A549 (cell line): ENCODE data around the gene NXPH4. TPM values are rescaled to one million over a fixed set of nuclear protein-coding genes. Genes with fewer than 3 reads are reported as not detected.

Source experiments
- ATAC-seq, 2 experiments: fragments of 200-7000 bp in 1 of 2; fragments of >200 bp in 1 of 2; cut with Nextera tagmentation in 1 of 2; cut with Tn5 transposase in 1 of 2; 3 replicates each; pipeline versions ENCODE4 v1.8.0 to v1.9.1; 2018 to 2020; ENCODE audit warnings: mild to moderate bottlenecking in 1 of 2, moderate library complexity in 1 of 2
- CTCF ChIA-PET: fragments of 300-600 bp; sonication (Branson Sonifier 250); formaldehyde crosslinking; extraction: SDS; loops from one replicate; lab custom pipeline; 2021; ENCODE audit warnings: antibody characterized with exemption, inconsistent platforms; lab: Yijun Ruan, JAX
- POLR2A ChIA-PET: fragments of 350-600 bp; formaldehyde crosslinking; extraction: SDS; loops from one replicate; lab custom pipeline; 2021; ENCODE audit warnings: antibody characterized with exemption, inconsistent platforms; lab: Yijun Ruan, JAX
- DNase-seq, 2 experiments: peaks; one replicate each; pipeline versions ENCODE4 v3.0.0 to v3.0.0-alpha.2; 2011 to 2016; ENCODE audit warnings: low read depth in 1 of 2, low spot score in 1 of 2
- FAIRE-seq: peaks from 2 replicates; lab custom pipeline; 2011; peaks lifted over from hg19 to GRCh38; lab: Jason Lieb, UNC
- H3K27ac ChIP-seq, 2 experiments: fragments of >200 bp; sonication (Bioruptor Twin); formaldehyde crosslinking; 3 replicates each; pipeline ENCODE4 v1.5.1; 2016 to 2017
- H3K4me1 ChIP-seq: fragments of >200 bp; sonication (Bioruptor Twin); formaldehyde crosslinking; 3 replicates; pipeline ENCODE4 v1.6.1; 2016
- H3K4me2 ChIP-seq: fragments of >200 bp; sonication (Bioruptor Twin); formaldehyde crosslinking; 3 replicates; pipeline ENCODE4 v1.6.1; 2016
- H3K4me3 ChIP-seq: fragments of >200 bp; sonication (Bioruptor Twin); formaldehyde crosslinking; 3 replicates; pipeline ENCODE4 v1.5.1; 2016
- H3K9me3 ChIP-seq: fragments of >200 bp; sonication (Bioruptor Twin); formaldehyde crosslinking; 3 replicates; pipeline ENCODE4 v1.6.1; 2016
- BCL3 ChIP-seq: fragments of >200 bp; sonication (Bioruptor Twin); formaldehyde crosslinking; IDR thresholded peaks from 3 replicates; pipeline ENCODE4 v1.6.1; 2016
- CBX2 ChIP-seq: fragments of 200-600 bp; sonication (generic); IDR thresholded peaks from 2 replicates; pipeline ENCODE4 v1.6.1; 2016; ENCODE audit warnings: low read depth, mild to moderate bottlenecking, borderline replicate concordance
- CBX8 ChIP-seq: fragments of 200-600 bp; sonication (generic); IDR thresholded peaks from 2 replicates; pipeline ENCODE4 v1.6.1; 2016
- CEBPB ChIP-seq, 2 experiments: fragments of >200 bp in 1 of 2; sonication (Bioruptor Twin) in 1 of 2; formaldehyde crosslinking in 1 of 2; IDR thresholded peaks; 2 replicates each; pipeline ENCODE4 v1.6.1; 2012 to 2016
- CTCF ChIP-seq: fragments of >200 bp; sonication (Bioruptor Twin); formaldehyde crosslinking; IDR thresholded peaks from 3 replicates; pipeline ENCODE4 v1.5.1; 2016
- ELK1 ChIP-seq: fragments of 150-350 bp; IDR thresholded peaks from 2 replicates; pipeline ENCODE4 v1.6.1; 2014; ENCODE audit warnings: low read depth, mild to moderate bottlenecking, low read length
- EP300 ChIP-seq, 2 experiments: fragments of >200 bp; sonication (Bioruptor Twin); formaldehyde crosslinking; IDR thresholded peaks; 2 replicates in 1 of 2; 3 replicates in 1 of 2; pipeline ENCODE4 v1.6.1; 2016 to 2017
- ESRRA ChIP-seq: fragments of 150-350 bp; IDR thresholded peaks from 2 replicates; pipeline ENCODE4 v1.6.1; 2014; ENCODE audit warnings: mild to moderate bottlenecking, low read length, borderline replicate concordance
- FOSB ChIP-seq: fragments of 250-450 bp; sonication (Bioruptor Pico); IDR thresholded peaks from 2 replicates; pipeline ENCODE4 v1.5.0; 2020; ENCODE audit warnings: mild to moderate bottlenecking, moderate library complexity
- FOSL2 ChIP-seq, 2 experiments: fragments of 450-650 bp in 1 of 2; fragments of >200 bp in 1 of 2; sonication (Bioruptor Twin) in 1 of 2; formaldehyde crosslinking; IDR thresholded peaks; 2 replicates each; pipeline versions ENCODE4 v1.5.0 to v1.6.1; 2016 to 2020; ENCODE audit warnings: mild to moderate bottlenecking in 1 of 2, moderate library complexity in 1 of 2
- GATA3 ChIP-seq: IDR thresholded peaks from 2 replicates; pipeline ENCODE4 v1.6.1; 2012; ENCODE audit warnings: borderline replicate concordance
- HEYL ChIP-seq: fragments of 250-450 bp; sonication (Bioruptor Pico); IDR thresholded peaks from 2 replicates; pipeline ENCODE4 v1.8.0; 2021; ENCODE audit warnings: mild to moderate bottlenecking, moderate library complexity
- HOXA7 ChIP-seq: fragments of 250-450 bp; sonication (Bioruptor Pico); IDR thresholded peaks from 2 replicates; pipeline ENCODE4 v1.5.0; 2020; ENCODE audit warnings: mild to moderate bottlenecking, moderate library complexity
- MAX ChIP-seq: IDR thresholded peaks from 2 replicates; pipeline ENCODE4 v1.6.1; 2012
- NFE2L2 ChIP-seq: fragments of 150-350 bp; conservative IDR thresholded peaks from 2 replicates; pipeline ENCODE4 v1.6.1; 2014; ENCODE audit warnings: low read length
- NPAS2 ChIP-seq: fragments of 250-450 bp; sonication (Bioruptor Pico); IDR thresholded peaks from 2 replicates; pipeline ENCODE4 v1.8.0; 2022; ENCODE audit warnings: mild to moderate bottlenecking, moderate library complexity, borderline replicate concordance
- PHF8 ChIP-seq: fragments of 200-600 bp; sonication (generic); IDR thresholded peaks from 2 replicates; pipeline ENCODE4 v1.6.1; 2016; ENCODE audit warnings: low read depth, mild to moderate bottlenecking, antibody characterized with exemption, moderate library complexity, borderline replicate concordance
- POLR2A ChIP-seq: IDR thresholded peaks from 2 replicates; pipeline ENCODE4 v1.6.1; 2012; ENCODE audit warnings: mild to moderate bottlenecking, low read length
- RAD21 ChIP-seq, 2 experiments: fragments of >200 bp in 1 of 2; sonication (Bioruptor Twin) in 1 of 2; formaldehyde crosslinking in 1 of 2; IDR thresholded peaks in 1 of 2; conservative IDR thresholded peaks in 1 of 2; 2 replicates in 1 of 2; 3 replicates in 1 of 2; pipeline ENCODE4 v1.6.1; 2012 to 2018; ENCODE audit warnings: inconsistent platforms in 1 of 2
- RCOR1 ChIP-seq: fragments of 150-350 bp; IDR thresholded peaks from 2 replicates; pipeline ENCODE4 v1.6.1; 2014; ENCODE audit warnings: antibody characterized with exemption, low read length, low read depth
- RNF2 ChIP-seq: fragments of 200-600 bp; sonication (generic); IDR thresholded peaks from 2 replicates; pipeline ENCODE4 v1.6.1; 2016; ENCODE audit warnings: low read depth, mild to moderate bottlenecking, antibody characterized with exemption, moderate library complexity, borderline replicate concordance
- WGBS: methylation state at CpG from one replicate; pipeline ENCODE4 v1.1.6; 2017; ENCODE audit errors: missing lambda C conversion rate; 5-methylcytosine and 5-hydroxymethylcytosine counted together
- polyA plus RNA-seq, 4 experiments: library from polyadenylated mRNA; depleted of rRNA in 3 of 4; stranded (reverse); fragments of >200 nt; fragmentation: RNase III in 1 of 4; extraction: RNeasy Plus Mini Kit Qiagen cat#74134 plus additional on column Dnase treatment in 1 of 4; gene quantifications; 2 replicates in 3 of 4; 3 replicates in 1 of 4; pipeline ENCODE4 v1.2.3, GENCODE V29; 2011 to 2017
- TF ChIP-seq, protein P1 (sequence below): IDR thresholded peaks from 2 replicates; pipeline ENCODE4 v1.6.1; 2012; ENCODE audit warnings: low read depth, borderline replicate concordance
- TF ChIP-seq, protein P2 (sequence below): fragments of 450-650 bp; IDR thresholded peaks from 2 replicates; pipeline ENCODE4 v1.6.1; 2014; ENCODE audit warnings: antibody characterized with exemption
- TF ChIP-seq, protein P3 (sequence below): IDR thresholded peaks from 2 replicates; pipeline ENCODE4 v1.6.1; 2012

The NXPH4 gene
- polyA plus RNA-seq, 2 of the 4 experiments (the other 2 are of a cell fraction): 0.52 to 3.5 TPM

- Histone ChIP-seq H3K9me3 (no peaks in the 10 kb centered on the region), H3K27ac (no peak overlapping the region), H3K4me1 (peaks cover 35% of the 10 kb centered on the region), H3K4me2 (no peak overlapping the region), H3K4me3 (no peak overlapping the region)
- 88% methylated on average over 23 of the region's 23 CpGs for WGBS
- CTCF ChIA-PET: interaction anchor here (0.8 to 27.5 kb wide), 8 partner anchors 7 to 100 kb away, joined by 3 to 1152 read pairs (median 12); partner anchors contain the start of genes LRP1 and STAT6
- no peak for TF ChIP-seq RCOR1
- no peak for TF ChIP-seq RNF2
- no peak for TF ChIP-seq ELK1
- no peak for TF ChIP-seq BCL3
- TF ChIP-seq HOXA7 (CRISPR knock-in tag): no peak
- no peak for TF ChIP-seq CTCF
- no peak for TF ChIP-seq EP300 (IDR thresholded peaks at IDR 0.05)
- no peak for TF ChIP-seq CBX2
- TF ChIP-seq NFE2L2: no peak
- TF ChIP-seq MAX: no peak
- TF ChIP-seq NPAS2 (CRISPR knock-in tag): no peak
- no peak for TF ChIP-seq ESRRA
- TF ChIP-seq, protein P1, sequence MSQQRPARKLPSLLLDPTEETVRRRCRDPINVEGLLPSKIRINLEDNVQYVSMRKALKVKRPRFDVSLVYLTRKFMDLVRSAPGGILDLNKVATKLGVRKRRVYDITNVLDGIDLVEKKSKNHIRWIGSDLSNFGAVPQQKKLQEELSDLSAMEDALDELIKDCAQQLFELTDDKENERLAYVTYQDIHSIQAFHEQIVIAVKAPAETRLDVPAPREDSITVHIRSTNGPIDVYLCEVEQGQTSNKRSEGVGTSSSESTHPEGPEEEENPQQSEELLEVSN: no peak
- TF ChIP-seq CEBPB (IDR thresholded peaks at IDR 0.05): no peak
- TF ChIP-seq PHF8: no peak
- TF ChIP-seq FOSB (CRISPR knock-in tag): no peak
- DNase-seq (no peak), FAIRE-seq (no peak), ATAC-seq (no peak)
- POLR2A ChIA-PET: interaction anchor here (0.5 to 0.7 kb wide), 3 partner anchors 10 to 418 kb away, joined by 3 read pairs; no protein-coding TSS in a partner anchor
Measured at GRCh38 chr12:57169046-57169795, 47.4 kb upstream of the NXPH4 start.

- TF ChIP-seq BCL3 (no peak), FOSL2 (IDR thresholded peaks at IDR 0.05) (no peak), FOSL2 (CRISPR knock-in tag; IDR thresholded peaks at IDR 0.05) (no peak), CBX8 (no peak), POLR2A (no peak), HEYL (no peak), NPAS2 (CRISPR knock-in tag) (no peak), RAD21 (conservative IDR thresholded peaks at IDR 0.05 in 1 of 2, IDR thresholded peaks at IDR 0.05 in 1 of 2) (no peak), RNF2 (no peak), GATA3 (no peak), EP300 (IDR thresholded peaks at IDR 0.05) (no peak)
- TF ChIP-seq, protein P2, sequence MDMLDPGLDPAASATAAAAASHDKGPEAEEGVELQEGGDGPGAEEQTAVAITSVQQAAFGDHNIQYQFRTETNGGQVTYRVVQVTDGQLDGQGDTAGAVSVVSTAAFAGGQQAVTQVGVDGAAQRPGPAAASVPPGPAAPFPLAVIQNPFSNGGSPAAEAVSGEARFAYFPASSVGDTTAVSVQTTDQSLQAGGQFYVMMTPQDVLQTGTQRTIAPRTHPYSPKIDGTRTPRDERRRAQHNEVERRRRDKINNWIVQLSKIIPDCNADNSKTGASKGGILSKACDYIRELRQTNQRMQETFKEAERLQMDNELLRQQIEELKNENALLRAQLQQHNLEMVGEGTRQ: no peak
- TF ChIP-seq, protein P3, sequence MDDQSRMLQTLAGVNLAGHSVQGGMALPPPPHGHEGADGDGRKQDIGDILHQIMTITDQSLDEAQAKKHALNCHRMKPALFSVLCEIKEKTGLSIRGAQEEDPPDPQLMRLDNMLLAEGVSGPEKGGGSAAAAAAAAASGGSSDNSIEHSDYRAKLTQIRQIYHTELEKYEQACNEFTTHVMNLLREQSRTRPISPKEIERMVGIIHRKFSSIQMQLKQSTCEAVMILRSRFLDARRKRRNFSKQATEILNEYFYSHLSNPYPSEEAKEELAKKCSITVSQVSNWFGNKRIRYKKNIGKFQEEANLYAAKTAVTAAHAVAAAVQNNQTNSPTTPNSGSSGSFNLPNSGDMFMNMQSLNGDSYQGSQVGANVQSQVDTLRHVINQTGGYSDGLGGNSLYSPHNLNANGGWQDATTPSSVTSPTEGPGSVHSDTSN: no peak
- Histone ChIP-seq H3K4me1 (peaks cover 33% of the 10 kb centered on the region), H3K27ac (no peak overlapping the region), H3K9me3 (no peaks in the 10 kb centered on the region), H3K4me2 (no peak overlapping the region), H3K4me3 (no peak overlapping the region)
- CTCF ChIA-PET: interaction anchor here (1.0 to 27.5 kb wide), 6 partner anchors 14 to 101 kb away, joined by 3 to 1152 read pairs (median 100); partner anchors contain the start of genes LRP1 and STAT6
- 83% methylated on average over 7 of the region's 7 CpGs for WGBS
- DNase-seq (no peak), FAIRE-seq (no peak), ATAC-seq (no peak)
- POLR2A ChIA-PET: interaction anchor here (0.6 kb wide), 1 partner anchor 60 kb away, joined by 3 read pairs; no protein-coding TSS in a partner anchor
Measured at GRCh38 chr12:57169969-57170368, 46.6 kb upstream of the NXPH4 start.
